Muscle layer of duodenum (tissue), 2 donors: ENCODE data around the gene RAET1L.
"Not testable (repeated sequence)": the region's sequence is repeated elsewhere in the genome, so short reads cannot be mapped to it uniquely, and the experiment has no call there.

Experiments
- H3K27ac ChIP-seq: one replicate; pipeline ENCODE4 v1.7.0; 2013; ENCODE audit warnings: mild to moderate bottlenecking, low read length
- H3K27me3 ChIP-seq: one replicate; pipeline ENCODE4 v1.7.0; 2013; ENCODE audit warnings: low read depth, mild to moderate bottlenecking, control low read depth, low read length
- H3K36me3 ChIP-seq, 2 donors: one replicate each; pipeline ENCODE4 v1.7.0; 2013; ENCODE audit warnings: low read length in 2 of 2, control low read depth in 1 of 2, mild to moderate bottlenecking in 1 of 2; ENCODE audit not compliant: insufficient read depth in 2 of 2, control insufficient read depth in 1 of 2
- H3K4me1 ChIP-seq, 2 donors: one replicate each; pipeline ENCODE4 v1.7.0; 2013; ENCODE audit warnings: low read length in 2 of 2, mild to moderate bottlenecking in 2 of 2, control low read depth in 1 of 2, moderate library complexity in 1 of 2; ENCODE audit not compliant: insufficient read depth in 2 of 2, control insufficient read depth in 1 of 2
- H3K4me3 ChIP-seq, 2 donors: one replicate each; pipeline ENCODE4 v1.7.0; 2013; ENCODE audit warnings: low read length in 2 of 2, low read depth in 1 of 2, mild to moderate bottlenecking in 1 of 2
- H3K9me3 ChIP-seq, 2 donors: one replicate each; pipeline ENCODE4 v1.7.0; 2013; ENCODE audit warnings: low read length in 2 of 2, control low read depth in 1 of 2, mild to moderate bottlenecking in 1 of 2; ENCODE audit not compliant: control insufficient read depth in 1 of 2
- donor health status: healthy.

The RAET1L gene

GRCh38 chr6:150002710-150003109, 22.6 kb downstream of the RAET1L start:
- no peak overlapping the region for H3K4me3 ChIP-seq
- H3K27me3 ChIP-seq = peaks cover 20% of the 10 kb centered on the region
- H3K36me3 ChIP-seq = no peaks in the 10 kb centered on the region
- peaks cover 4 to 14% of the 10 kb centered on the region in 2 donors for H3K4me1 ChIP-seq
- no peaks in the 10 kb centered on the region for H3K9me3 ChIP-seq
- H3K27ac ChIP-seq = no peak overlapping the region

- H3K36me3 ChIP-seq = no peaks in the 10 kb centered on the region
- H3K27me3 ChIP-seq = peaks cover 19% of the 10 kb centered on the region
- no peak overlapping the region for H3K27ac ChIP-seq
- no peak overlapping the region for H3K4me3 ChIP-seq
- H3K9me3 ChIP-seq = no peaks in the 10 kb centered on the region
- H3K4me1 ChIP-seq = peaks cover 4 to 14% of the 10 kb centered on the region in 2 donors
These were observed 23.9 kb downstream of the RAET1L start for GRCh38 chr6:150001295-150002008.

GRCh38 chr6:149999636-150000035, 25.7 kb downstream of the RAET1L start:
- Histone ChIP-seq H3K27me3 (peaks cover 24% of the 10 kb centered on the region), H3K27ac (no peak overlapping the region), H3K9me3 (no peaks in the 10 kb centered on the region), H3K4me1 (peaks cover 0 to 6% of the 10 kb centered on the region in 2 donors), H3K4me3 (no peak overlapping the region), H3K36me3 (no peaks in the 10 kb centered on the region)

GRCh38 chr6:149995971-149996370, 29.4 kb downstream of the RAET1L start:
- Histone ChIP-seq H3K9me3 (no peaks in the 10 kb centered on the region), H3K4me1 (peaks cover 0 to 5% of the 10 kb centered on the region in 2 donors), H3K27me3 (peaks cover 37% of the 10 kb centered on the region), H3K27ac (no peak overlapping the region), H3K36me3 (no peaks in the 10 kb centered on the region), H3K4me3 (no peak overlapping the region)

- Histone ChIP-seq H3K4me3 (no peak overlapping the region), H3K27me3 (peaks cover 44% of the 10 kb centered on the region), H3K27ac (no peak overlapping the region), H3K4me1 (peaks cover 0 to 12% of the 10 kb centered on the region in 2 donors), H3K9me3 (no peaks in the 10 kb centered on the region), H3K36me3 (no peaks in the 10 kb centered on the region)
These were observed 30.0 kb downstream of the RAET1L start for GRCh38 chr6:149995235-149995750.

GRCh38 chr6:149991838-149992237, 33.5 kb downstream of the RAET1L start:
- Histone ChIP-seq H3K9me3 (peaks cover 7 to 15% of the 10 kb centered on the region in 2 donors), H3K4me1 (peaks cover 0 to 19% of the 10 kb centered on the region in 2 donors), H3K4me3 (no peak overlapping the region), H3K36me3 (no peaks in the 10 kb centered on the region), H3K27ac (no peak overlapping the region), H3K27me3 (peaks cover 71% of the 10 kb centered on the region)

- H3K36me3 ChIP-seq, H3K27ac ChIP-seq: not testable (repeated sequence)
- peaks cover 0 to 19% of the 10 kb centered on the region in 2 donors for H3K4me1 ChIP-seq
- H3K4me3 ChIP-seq = peak overlapping the region in 1 of 2 donors; percentile 53
- peaks cover 7 to 15% of the 10 kb centered on the region in 2 donors for H3K9me3 ChIP-seq
- H3K27me3 ChIP-seq = peaks cover 75% of the 10 kb centered on the region
These were observed 33.9 kb downstream of the RAET1L start for GRCh38 chr6:149991472-149991795.

GRCh38 chr6:149990661-149991471, 34.5 kb downstream of the RAET1L start:
- H3K27me3 ChIP-seq = peaks cover 80% of the 10 kb centered on the region

GRCh38 chr6:149990212-149990660, 35.1 kb downstream of the RAET1L start:
- H3K27me3 ChIP-seq = peaks cover 80% of the 10 kb centered on the region
- peaks cover 0 to 19% of the 10 kb centered on the region in 2 donors for H3K4me1 ChIP-seq
- H3K9me3 ChIP-seq = peaks cover 7 to 15% of the 10 kb centered on the region in 2 donors
- H3K27ac ChIP-seq = no peak overlapping the region
- H3K36me3 ChIP-seq = no peaks in the 10 kb centered on the region
- no peak overlapping the region for H3K4me3 ChIP-seq

More at GRCh38 chr6:149990661-149991471, 34.5 kb downstream of the RAET1L start:
- Histone ChIP-seq H3K36me3 (no peaks in the 10 kb centered on the region), H3K9me3 (peaks cover 7 to 15% of the 10 kb centered on the region in 2 donors), H3K4me1 (peaks cover 0 to 19% of the 10 kb centered on the region in 2 donors), H3K27ac (no peak overlapping the region), H3K4me3 (peak overlapping the region in 1 of 2 donors; percentile 53)

GRCh38 chr6:149988550-149989346, 36.6 kb downstream of the RAET1L start:
- Histone ChIP-seq H3K27ac (no peak overlapping the region), H3K9me3 (peaks cover 7 to 15% of the 10 kb centered on the region in 2 donors), H3K4me3 (no peak overlapping the region), H3K36me3 (no peaks in the 10 kb centered on the region), H3K4me1 (peaks cover 0 to 19% of the 10 kb centered on the region in 2 donors), H3K27me3 (peaks cover 80% of the 10 kb centered on the region)
